ENCODE results near the gene RGSL1.

DNA sequence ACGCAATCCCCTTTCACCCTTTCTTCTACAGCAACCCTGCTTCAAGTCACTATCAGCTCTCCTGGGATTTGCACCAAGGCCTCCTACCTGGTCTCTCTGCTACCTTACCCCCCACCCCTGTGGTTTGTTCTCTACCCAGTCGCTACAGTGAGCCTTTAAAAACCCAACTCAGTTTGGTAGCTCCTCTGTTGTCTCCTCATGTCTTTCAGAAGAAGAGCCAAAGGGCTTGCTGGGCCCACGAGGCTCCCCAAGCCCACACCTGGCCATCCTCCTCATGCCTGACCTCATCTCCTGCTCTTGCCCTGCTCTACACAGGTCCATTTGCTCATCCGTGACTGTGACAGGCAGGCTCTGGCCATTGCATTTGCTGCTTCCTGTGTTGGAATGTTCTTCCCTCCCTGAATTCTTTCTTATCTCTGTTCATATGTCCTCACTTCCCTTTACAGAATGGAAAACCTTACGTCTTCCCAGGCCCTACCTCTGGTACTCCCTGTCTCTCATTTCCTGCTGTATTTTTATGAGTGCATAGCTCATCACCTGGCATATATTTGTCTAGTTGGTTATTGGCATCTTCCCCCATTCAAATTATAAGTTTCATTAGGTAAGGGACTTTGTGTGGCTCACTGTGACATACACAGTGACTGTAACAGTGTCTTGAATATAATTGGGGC, 150.9 kb downstream of the RGSL1 start:
- TF ChIP-seq EZH2phosphoT487 (IDR thresholded peaks at IDR 0.05; ENCODE audit: low read depth, severe bottlenecking, unreplicated experiment), result no peak
- no peak for TF ChIP-seq CTCF (IDR thresholded peaks at IDR 0.05; ENCODE audit: poor library complexity)
